Nephron progenitor cell (in vitro differentiated cells): ENCODE results near the gene SUFU.
A peak's percentile ranks its signal among the peaks of the same experiment; 100 is the strongest.

ENCODE experiments used
- DNase-seq: peaks from one replicate; pipeline ENCODE4 v3.0.0; 2021
- H3K27ac Mint-ChIP-seq: 2 replicates; pipeline ENCODE4 v1.8.0; 2021; ENCODE audit warnings: mild to moderate bottlenecking, moderate library complexity, mixed read lengths
- H3K27me3 Mint-ChIP-seq: 2 replicates; pipeline ENCODE4 v1.8.0; 2021; ENCODE audit warnings: mild to moderate bottlenecking, low read depth, mixed read lengths; ENCODE audit not compliant: poor library complexity
- H3K36me3 Mint-ChIP-seq: 2 replicates; pipeline ENCODE4 v1.8.0; 2021; ENCODE audit warnings: low read depth, mixed read lengths
- H3K4me1 Mint-ChIP-seq: 2 replicates; pipeline ENCODE4 v1.8.0; 2021; ENCODE audit warnings: mixed read lengths
- H3K4me3 Mint-ChIP-seq: 2 replicates; pipeline ENCODE4 v1.8.0; 2021; ENCODE audit warnings: mild to moderate bottlenecking, moderate library complexity, mixed read lengths
- H3K9me3 Mint-ChIP-seq: 2 replicates; pipeline ENCODE4 v1.8.0; 2021; ENCODE audit warnings: mild to moderate bottlenecking, moderate library complexity, mixed read lengths
- CTCF ChIP-seq: fragments of 200-600 bp; sonication (generic); IDR thresholded peaks from 2 replicates; pipeline ENCODE4 v1.5.0; 2021; ENCODE audit warnings: antibody characterized with exemption

Gene SUFU

GRCh38 chr10:102554531-102554930, 50.8 kb downstream of the SUFU start:
- Mint-ChIP-seq H3K27me3 (no peaks in the 10 kb centered on the region), H3K4me1 (peaks cover 14% of the 10 kb centered on the region), H3K27ac (peak overlapping the region; percentile 4), H3K36me3 (peaks cover 41% of the 10 kb centered on the region), H3K4me3 (no peak overlapping the region), H3K9me3 (no peaks in the 10 kb centered on the region)
- no peak for TF ChIP-seq CTCF
- no peak for DNase-seq

GRCh38 chr10:102555781-102556328, 52.1 kb downstream of the SUFU start:
- Mint-ChIP-seq H3K4me3 (no peak overlapping the region), H3K36me3 (peaks cover 33% of the 10 kb centered on the region), H3K27ac (peak overlapping the region; percentile 61), H3K9me3 (no peaks in the 10 kb centered on the region), H3K4me1 (peaks cover 23% of the 10 kb centered on the region), H3K27me3 (no peaks in the 10 kb centered on the region)
- no peak for DNase-seq
- no peak for TF ChIP-seq CTCF

GRCh38 chr10:102557569-102557968, 53.8 kb downstream of the SUFU start:
- no peak overlapping the region for H3K4me3 Mint-ChIP-seq
- H3K4me1 Mint-ChIP-seq: peaks cover 23% of the 10 kb centered on the region
- H3K36me3 Mint-ChIP-seq: peaks cover 28% of the 10 kb centered on the region
- no peak for DNase-seq
- H3K9me3 Mint-ChIP-seq: no peaks in the 10 kb centered on the region
- TF ChIP-seq CTCF: no peak
- H3K27me3 Mint-ChIP-seq: no peaks in the 10 kb centered on the region
- H3K27ac Mint-ChIP-seq: no peak overlapping the region

- Mint-ChIP-seq H3K27ac (peak overlapping the region; percentile 90), H3K36me3 (peaks cover 25% of the 10 kb centered on the region), H3K9me3 (no peaks in the 10 kb centered on the region), H3K4me1 (peaks cover 27% of the 10 kb centered on the region), H3K27me3 (no peaks in the 10 kb centered on the region), H3K4me3 (no peak overlapping the region)
- no peak for TF ChIP-seq CTCF
- DNase-seq: no peak
These were observed 56.0 kb downstream of the SUFU start for GRCh38 chr10:102559764-102560163.

- no peaks in the 10 kb centered on the region for H3K9me3 Mint-ChIP-seq
- peak overlapping the region; percentile 84 for H3K27ac Mint-ChIP-seq
- peaks cover 25% of the 10 kb centered on the region for H3K36me3 Mint-ChIP-seq
- no peaks in the 10 kb centered on the region for H3K27me3 Mint-ChIP-seq
- TF ChIP-seq CTCF: no peak
- DNase-seq: no peak
- H3K4me1 Mint-ChIP-seq: peaks cover 16% of the 10 kb centered on the region
- no peak overlapping the region for H3K4me3 Mint-ChIP-seq
These were observed 60.5 kb downstream of the SUFU start for GRCh38 chr10:102564209-102564834.

GRCh38 chr10:102565793-102566192, 62.0 kb downstream of the SUFU start:
- peaks cover 20% of the 10 kb centered on the region for H3K36me3 Mint-ChIP-seq
- no peak overlapping the region for H3K4me3 Mint-ChIP-seq
- H3K27ac Mint-ChIP-seq: no peak overlapping the region
- peaks cover 5% of the 10 kb centered on the region for H3K4me1 Mint-ChIP-seq
- DNase-seq: no peak
- H3K27me3 Mint-ChIP-seq: no peaks in the 10 kb centered on the region
- H3K9me3 Mint-ChIP-seq: no peaks in the 10 kb centered on the region
- no peak for TF ChIP-seq CTCF
